Myocyte (in vitro differentiated cells): ENCODE results near the gene MED16. TPM values are rescaled to one million over a fixed set of nuclear protein-coding genes. Genes with fewer than 3 reads are reported as not detected.

Experiments
- DNase-seq: peaks from one replicate; pipeline ENCODE4 v3.0.0-alpha.2; 2012; ENCODE audit warnings: low read depth
- total RNA-seq: library from RNA; depleted of rRNA; stranded (reverse); fragments of >200 nt; gene quantifications from 2 replicates; pipeline ENCODE4 v1.2.3, GENCODE V29; 2014

Gene MED16
- total RNA-seq, 1 donor from 2014 or later: 27.7 TPM

- no peak for DNase-seq
These were observed 19.4 kb upstream of the MED16 start for GRCh38 chr19:912181-913079.

- DNase-seq: no peak
These were observed 18.4 kb upstream of the MED16 start for GRCh38 chr19:911197-912033.

- no peak for DNase-seq
These were observed 14.3 kb upstream of the MED16 start for GRCh38 chr19:907183-907853.

GRCh38 chr19:906480-906879, 13.5 kb upstream of the MED16 start:
- no peak for DNase-seq

- no peak for DNase-seq
These were observed 11.6 kb upstream of the MED16 start for GRCh38 chr19:904545-904944.

- no peak for DNase-seq
These were observed 10.3 kb upstream of the MED16 start for GRCh38 chr19:903266-903797.

GRCh38 chr19:902446-903226, 9.6 kb upstream of the MED16 start:
- no peak for DNase-seq

- DNase-seq: no peak
These were observed 9.0 kb upstream of the MED16 start for GRCh38 chr19:902093-902370.

- no peak for DNase-seq
These were observed 8.5 kb upstream of the MED16 start for GRCh38 chr19:901216-902092.

- no peak for DNase-seq
These were observed 7.5 kb upstream of the MED16 start for GRCh38 chr19:900302-901111.

- DNase-seq: no peak
These were observed 7.0 kb upstream of the MED16 start for GRCh38 chr19:900043-900301.

GRCh38 chr19:899336-900042, 6.5 kb upstream of the MED16 start:
- no peak for DNase-seq

GRCh38 chr19:898663-899062, 5.7 kb upstream of the MED16 start:
- DNase-seq: no peak

- DNase-seq: no peak
These were observed 4.6 kb upstream of the MED16 start for GRCh38 chr19:897442-898039.

GRCh38 chr19:896999-897398, 4.0 kb upstream of the MED16 start:
- no peak for DNase-seq

- no peak for DNase-seq
These were observed 3.4 kb upstream of the MED16 start for GRCh38 chr19:896434-896833.

GRCh38 chr19:892243-892893, 619 bp downstream of the MED16 start:
- no peak for DNase-seq
